ENCODE data around the gene PCDHGB3.
"Not testable (repeated sequence)": the region's sequence is repeated elsewhere in the genome, so short reads cannot be mapped to it uniquely, and the experiment has no call there.

Gene PCDHGB3

GRCh38 chr5:141392429-141393198 is 22.6 kb downstream of the PCDHGB3 start, which contains the start of gene PCDHGA8:
TSS of gene PCDHGA8 (plus strand) at chr5:141392633. CDS start at chr5:141392814, 181 bp downstream.
- no peak for DNase-seq (ENCODE audit: low spot score)

GRCh38 chr5:141393267-141393666 is 23.2 kb downstream of the PCDHGB3 start:
- no peak for DNase-seq (ENCODE audit: low spot score)

DNA sequence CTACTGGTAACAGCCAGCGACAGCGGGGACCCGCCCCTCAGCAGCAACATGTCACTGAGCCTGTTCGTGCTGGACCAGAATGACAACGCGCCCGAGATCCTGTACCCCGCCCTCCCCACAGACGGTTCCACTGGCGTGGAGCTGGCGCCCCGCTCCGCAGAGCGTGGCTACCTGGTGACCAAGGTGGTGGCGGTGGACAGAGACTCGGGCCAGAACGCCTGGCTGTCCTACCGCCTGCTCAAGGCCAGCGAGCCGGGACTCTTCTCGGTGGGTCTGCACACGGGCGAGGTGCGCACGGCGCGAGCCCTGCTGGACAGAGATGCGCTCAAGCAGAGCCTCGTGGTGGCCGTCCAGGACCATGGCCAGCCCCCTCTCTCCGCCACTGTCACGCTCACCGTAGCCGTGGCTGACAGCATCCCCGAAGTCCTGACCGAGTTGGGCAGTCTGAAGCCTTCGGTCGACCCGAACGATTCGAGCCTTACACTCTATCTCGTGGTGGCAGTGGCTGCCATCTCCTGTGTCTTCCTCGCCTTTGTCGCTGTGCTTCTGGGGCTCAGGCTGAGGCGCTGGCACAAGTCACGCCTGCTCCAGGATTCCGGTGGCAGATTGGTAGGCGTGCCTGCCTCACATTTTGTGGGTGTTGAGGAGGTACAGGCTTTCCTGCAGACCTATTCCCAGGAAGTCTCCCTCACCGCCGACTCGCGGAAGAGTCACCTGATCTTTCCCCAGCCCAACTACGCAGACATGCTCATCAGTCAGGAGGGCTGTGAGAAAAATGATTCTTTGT is 24.6 kb downstream of the PCDHGB3 start:
- DNase-seq (ENCODE audit: low spot score) = not testable (repeated sequence)

DNA sequence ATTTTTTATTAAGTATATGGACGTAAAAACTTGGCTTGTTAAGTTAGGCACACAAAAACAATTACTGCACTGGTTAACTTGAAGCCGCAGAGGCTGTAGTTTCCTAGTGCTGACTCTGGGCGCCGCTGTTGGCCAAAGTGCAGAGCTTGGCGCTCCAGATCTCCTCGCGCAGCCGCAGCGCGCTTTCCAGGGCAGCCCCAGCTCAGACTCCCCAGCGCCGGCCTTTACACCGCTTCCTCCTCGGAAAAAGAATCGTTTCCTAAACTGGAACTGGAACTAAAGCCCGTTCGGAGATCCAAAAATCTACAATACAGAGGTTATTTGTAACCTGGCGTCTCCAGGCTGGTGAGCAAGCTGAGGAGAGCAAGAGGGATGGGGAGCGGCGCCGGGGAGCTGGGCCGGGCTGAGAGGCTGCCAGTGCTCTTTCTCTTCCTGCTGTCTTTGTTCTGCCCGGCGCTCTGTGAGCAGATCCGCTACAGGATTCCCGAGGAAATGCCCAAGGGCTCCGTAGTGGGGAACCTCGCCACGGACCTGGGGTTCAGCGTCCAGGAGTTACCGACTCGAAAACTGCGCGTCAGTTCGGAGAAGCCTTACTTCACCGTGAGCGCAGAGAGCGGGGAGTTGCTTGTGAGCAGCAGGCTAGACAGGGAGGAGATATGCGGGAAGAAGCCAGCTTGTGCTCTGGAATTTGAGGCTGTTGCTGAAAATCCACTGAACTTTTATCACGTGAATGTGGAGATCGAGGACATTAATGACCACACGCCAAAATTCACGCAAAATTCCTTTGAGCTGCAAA is 27.9 kb downstream of the PCDHGB3 start, which contains the start of gene PCDHGB5:
Gene PCDHGB5, plus strand, starts transcription at position 192 of the 796 bp plus-strand sequence. Its CDS starts 181 bp downstream, at position 373.
- DNase-seq (ENCODE audit: low spot score) = peak; percentile 66

DNA sequence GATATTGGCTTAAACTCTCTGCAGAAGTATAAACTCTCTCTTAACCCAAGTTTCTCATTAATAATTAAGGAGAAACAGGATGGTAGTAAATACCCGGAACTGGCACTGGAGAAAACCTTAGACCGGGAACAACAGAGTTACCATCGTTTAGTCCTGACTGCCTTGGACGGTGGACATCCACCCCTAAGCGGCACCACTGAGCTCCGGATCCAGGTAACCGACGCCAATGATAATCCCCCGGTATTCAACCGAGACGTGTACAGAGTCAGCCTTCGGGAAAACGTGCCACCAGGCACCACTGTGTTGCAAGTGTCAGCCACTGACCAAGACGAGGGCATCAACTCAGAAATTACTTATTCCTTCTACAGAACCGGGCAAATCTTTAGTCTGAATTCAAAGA is 28.6 kb downstream of the PCDHGB3 start:
- DNase-seq (ENCODE audit: low spot score) = no peak

GRCh38 chr5:141399555-141400258 is 29.7 kb downstream of the PCDHGB3 start:
- DNase-seq (ENCODE audit: low spot score) = no peak

DNA sequence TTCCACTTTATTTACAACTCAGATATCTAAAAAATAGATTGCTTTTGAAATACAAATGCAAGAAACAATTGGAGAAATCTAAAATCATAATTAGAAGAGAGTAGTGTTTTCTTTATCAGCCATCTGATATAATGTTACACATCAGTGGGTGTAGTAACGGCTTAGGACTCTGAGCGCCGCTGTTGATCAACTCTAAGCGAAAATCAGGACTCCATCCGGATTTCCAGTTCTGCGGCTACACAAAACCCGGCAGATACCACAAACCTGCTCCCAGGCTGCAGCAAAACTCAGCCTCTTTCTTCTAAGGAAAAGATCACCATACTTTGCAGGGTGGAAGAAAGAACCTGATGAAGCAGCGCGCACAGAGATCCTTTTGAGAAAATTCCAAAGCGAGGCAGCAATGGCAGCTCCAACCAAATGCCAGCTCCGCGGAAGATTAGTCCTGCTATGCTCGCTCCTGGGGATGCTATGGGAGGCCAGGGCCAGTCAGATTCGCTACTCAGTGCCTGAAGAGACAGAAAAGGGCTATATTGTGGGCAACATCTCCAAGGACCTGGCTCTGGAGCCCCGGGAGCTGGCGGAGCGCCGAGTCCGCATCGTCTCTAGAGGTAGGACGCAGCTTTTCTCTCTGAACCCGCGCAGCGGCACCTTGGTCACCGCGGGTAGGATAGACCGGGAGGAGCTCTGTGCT is 32.7 kb downstream of the PCDHGB3 start, which contains the start of gene PCDHGA9:
Gene PCDHGA9, plus strand, starts transcription at position 226 of the 691 bp plus-strand sequence. Its CDS starts 175 bp downstream, at position 401.
- peak; percentile 70 for DNase-seq (ENCODE audit: low spot score)

- DNase-seq (ENCODE audit: low spot score) = no peak
These were observed 33.3 kb downstream of the PCDHGB3 start for GRCh38 chr5:141403387-141403786.

DNA sequence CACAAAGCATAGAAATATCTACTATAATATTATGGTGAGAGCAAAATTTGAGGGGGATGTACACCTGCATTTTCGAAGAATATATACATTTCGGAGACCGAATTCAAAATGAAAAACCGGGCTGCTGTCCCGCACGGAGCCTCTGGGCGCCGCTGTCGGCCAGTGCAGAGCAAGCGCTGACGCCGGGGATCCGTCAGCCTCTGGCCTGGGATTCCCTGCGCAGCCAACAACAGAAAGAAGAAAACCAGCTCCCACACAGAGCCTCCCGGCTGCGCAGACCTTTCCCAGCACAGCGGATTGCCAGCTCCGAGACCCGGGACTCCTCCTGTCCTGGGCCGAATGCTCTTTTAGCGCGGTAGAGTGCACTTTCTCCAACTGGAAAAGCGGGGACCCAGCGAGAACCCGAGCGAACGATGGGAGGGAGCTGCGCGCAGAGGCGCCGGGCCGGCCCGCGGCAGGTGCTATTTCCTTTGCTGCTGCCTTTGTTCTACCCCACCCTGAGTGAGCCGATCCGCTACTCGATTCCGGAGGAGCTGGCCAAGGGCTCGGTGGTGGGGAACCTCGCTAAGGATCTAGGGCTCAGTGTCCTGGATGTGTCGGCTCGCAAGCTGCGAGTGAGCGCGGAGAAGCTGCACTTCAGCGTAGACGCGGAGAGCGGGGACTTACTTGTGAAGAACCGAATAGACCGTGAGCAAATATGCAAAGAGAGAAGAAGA is 37.9 kb downstream of the PCDHGB3 start, which contains the start of gene PCDHGB6:
Gene PCDHGB6, plus strand, starts transcription at position 232 of the 716 bp plus-strand sequence. Its CDS starts 182 bp downstream, at position 414.
- DNase-seq (ENCODE audit: low spot score) = not testable (repeated sequence)

- no peak for DNase-seq (ENCODE audit: low spot score)
These were observed 39.7 kb downstream of the PCDHGB3 start for GRCh38 chr5:141409598-141410306.

DNA sequence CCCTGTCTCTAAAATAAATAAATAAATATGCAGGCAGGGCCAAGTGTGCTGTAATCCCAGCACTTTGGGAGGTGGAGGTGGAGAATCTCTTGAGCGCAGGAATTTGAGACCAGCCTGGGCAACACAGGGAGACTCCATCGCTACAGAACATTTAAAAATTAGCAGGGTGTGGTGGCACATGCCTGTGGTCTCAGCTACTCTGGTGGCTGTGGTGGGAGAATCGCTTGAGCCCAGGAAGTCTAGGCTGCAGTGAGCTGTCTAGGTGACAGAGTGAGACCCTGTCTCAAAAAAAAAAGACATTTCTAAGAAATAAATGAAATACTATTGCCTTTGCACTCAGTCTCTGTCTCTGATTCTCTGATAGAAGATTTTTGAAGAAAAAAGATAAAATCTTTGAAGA is 41.5 kb downstream of the PCDHGB3 start:
- no peak for DNase-seq (ENCODE audit: low spot score)

- DNase-seq (ENCODE audit: low spot score) = peak; percentile 81
These were observed 43.0 kb downstream of the PCDHGB3 start, which contains the start of gene PCDHGA10 for GRCh38 chr5:141412854-141413539. TSS of gene PCDHGA10 (plus strand) at chr5:141412987. CDS start at chr5:141413176, 189 bp downstream.

GRCh38 chr5:141413540-141414069 is 43.6 kb downstream of the PCDHGB3 start:
- no peak for DNase-seq (ENCODE audit: low spot score)

GRCh38 chr5:141414548-141415274 is 44.7 kb downstream of the PCDHGB3 start:
- not testable (repeated sequence) for DNase-seq (ENCODE audit: low spot score)

GRCh38 chr5:141415275-141415618 is 45.2 kb downstream of the PCDHGB3 start:
- not testable (repeated sequence) for DNase-seq (ENCODE audit: low spot score)

DNA sequence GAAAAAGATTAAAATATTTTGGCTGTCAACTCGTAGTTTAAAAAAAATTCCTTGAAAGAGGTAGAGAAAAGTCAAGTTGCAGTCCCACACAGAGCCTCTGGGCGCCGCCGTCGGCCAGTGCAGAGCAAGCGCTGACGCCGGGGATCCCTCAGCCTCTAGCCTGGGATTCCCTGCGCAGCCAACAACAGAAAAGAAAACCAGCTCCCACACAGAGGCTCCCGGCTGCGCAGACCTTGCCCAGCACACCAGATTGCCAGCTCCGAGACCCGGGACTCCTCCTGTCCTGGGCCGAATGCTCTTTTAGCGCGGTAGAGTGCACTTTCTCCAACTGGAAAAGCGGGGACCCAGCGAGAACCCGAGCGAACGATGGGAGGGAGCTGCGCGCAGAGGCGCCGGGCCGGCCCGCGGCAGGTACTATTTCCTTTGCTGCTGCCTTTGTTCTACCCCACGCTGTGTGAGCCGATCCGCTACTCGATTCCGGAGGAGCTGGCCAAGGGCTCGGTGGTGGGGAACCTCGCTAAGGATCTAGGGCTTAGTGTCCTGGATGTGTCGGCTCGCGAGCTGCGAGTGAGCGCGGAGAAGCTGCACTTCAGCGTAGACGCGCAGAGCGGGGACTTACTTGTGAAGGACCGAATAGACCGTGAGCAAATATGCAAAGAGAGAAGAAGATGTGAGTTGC is 47.6 kb downstream of the PCDHGB3 start, which contains the start of gene PCDHGB7:
Gene PCDHGB7, plus strand, starts transcription at position 184 of the 679 bp plus-strand sequence. Its CDS starts 183 bp downstream, at position 367.
- DNase-seq (ENCODE audit: low spot score) = peak; percentile 78
